C4-2B (cell line): ENCODE results near the gene CLPSL1.

Source experiments
- CTCF ChIP-seq: fragments of 450-650 bp; conservative IDR thresholded peaks from 2 replicates; pipeline ENCODE4 v1.5.1; 2017; ENCODE audit warnings: mild to moderate bottlenecking
- ZFX ChIP-seq: fragments of 450-650 bp; IDR thresholded peaks from 2 replicates; pipeline ENCODE4 v1.6.1; 2017

GRCh38 chr6:35777356-35778102, 3.3 kb upstream of the CLPSL1 start:
- no peak for TF ChIP-seq CTCF
- TF ChIP-seq ZFX, result no peak
